Nephron (organoid): ENCODE measurements around the gene NAA40.

Experiments used
- H3K27ac Mint-ChIP-seq, 3 experiments: 2 replicates each; pipeline ENCODE4 v1.8.0; 2020; ENCODE audit warnings: mixed read lengths in 3 of 3, mild to moderate bottlenecking in 2 of 3, moderate library complexity in 1 of 3
- H3K27me3 Mint-ChIP-seq: 2 replicates; pipeline ENCODE4 v1.8.0; 2021; ENCODE audit warnings: low read depth, mild to moderate bottlenecking, moderate library complexity, mixed read lengths
- H3K36me3 Mint-ChIP-seq: 2 replicates; pipeline ENCODE4 v1.8.0; 2020; ENCODE audit warnings: low read depth, mixed read lengths
- H3K4me1 Mint-ChIP-seq: 2 replicates; pipeline ENCODE4 v1.8.0; 2020; ENCODE audit warnings: mixed read lengths
- H3K4me3 Mint-ChIP-seq, 3 experiments: 2 replicates each; pipeline ENCODE4 v1.8.0; 2020; ENCODE audit warnings: mild to moderate bottlenecking in 3 of 3, mixed read lengths in 3 of 3, moderate library complexity in 2 of 3
- H3K9me3 Mint-ChIP-seq: 2 replicates; pipeline ENCODE4 v1.8.0; 2020; ENCODE audit warnings: mixed read lengths
- CTCF ChIP-seq, 3 experiments: fragments of 200-600 bp; sonication (generic); IDR thresholded peaks; one replicate each; pipeline ENCODE4 v1.5.0; 2021; ENCODE audit warnings: antibody characterized with exemption in 3 of 3; ENCODE audit not compliant: unreplicated experiment in 3 of 3

NAA40 gene

DNA sequence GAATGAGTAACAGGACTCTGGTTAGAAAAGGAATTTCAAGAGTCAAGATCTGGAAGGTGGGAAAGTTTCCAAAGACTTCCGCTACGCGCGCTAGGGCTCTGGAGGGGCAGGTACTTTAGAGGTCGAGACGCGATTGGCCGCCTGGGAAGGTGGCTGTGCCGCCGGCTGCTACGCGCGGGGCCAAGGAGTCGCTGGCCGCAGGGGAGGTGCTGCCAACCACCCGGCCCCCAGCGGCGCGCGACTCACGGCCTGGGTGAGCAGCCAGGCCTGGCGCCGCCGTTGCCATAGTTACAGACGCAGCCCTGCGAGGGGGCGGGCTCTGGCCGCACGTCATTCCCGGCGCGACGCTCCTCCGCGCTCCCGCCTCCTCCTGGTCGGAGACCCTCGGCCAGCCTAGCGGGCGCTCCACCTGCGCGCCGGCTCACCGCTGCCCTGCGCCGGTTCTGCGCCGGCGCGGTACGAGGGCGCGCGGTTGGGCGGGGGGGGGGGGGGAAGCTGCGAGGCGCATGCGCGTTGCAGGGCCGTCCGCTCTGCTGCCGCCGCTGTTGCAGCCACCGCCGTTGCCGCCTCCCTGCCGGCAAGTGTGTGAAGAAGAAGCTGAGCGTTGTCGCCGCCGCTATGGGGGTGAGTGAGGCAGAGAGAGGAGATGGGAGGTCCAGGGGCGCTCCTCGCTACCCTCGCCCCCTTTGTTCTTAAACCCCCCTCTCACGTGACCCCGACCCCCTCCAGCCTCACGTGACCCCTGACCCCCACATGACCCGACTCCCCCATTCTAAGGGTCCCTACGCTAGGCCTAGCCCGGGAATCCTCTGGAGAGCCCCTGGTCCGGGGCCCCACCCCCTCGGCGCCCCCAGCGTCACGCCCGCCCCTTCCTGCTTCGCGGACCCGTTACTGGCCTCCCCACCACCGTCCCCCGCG is at the start of gene NAA40:
Gene NAA40, plus strand, starts transcription at position 524 of the 918 bp plus-strand sequence. Its CDS starts 95 bp downstream, at position 619.
- H3K4me3 Mint-ChIP-seq: peak within 1 kb of the TSS; percentile 86 to 95 (median 91)
- H3K36me3 Mint-ChIP-seq: no peaks in the 10 kb centered on the region
- H3K9me3 Mint-ChIP-seq: no peaks in the 10 kb centered on the region
- H3K4me1 Mint-ChIP-seq: peaks cover 30% of the 10 kb centered on the region
- no peaks in the 10 kb centered on the region for H3K27me3 Mint-ChIP-seq
- TF ChIP-seq CTCF (IDR thresholded peaks at IDR 0.05; ENCODE audit: unreplicated experiment in 3 of 3): no peak
- H3K27ac Mint-ChIP-seq: peak within 1 kb of the TSS; percentile 69 to 90 (median 79)

GRCh38 chr11:63889344-63889743 is 49.5 kb upstream of the NAA40 start:
- peaks cover 3% of the 10 kb centered on the region for H3K27me3 Mint-ChIP-seq
- peaks cover 12% of the 10 kb centered on the region for H3K36me3 Mint-ChIP-seq
- peaks cover 6% of the 10 kb centered on the region for H3K9me3 Mint-ChIP-seq
- H3K4me3 Mint-ChIP-seq: peak overlapping the region in 2 of 3 experiments; percentile 50 to 68
- no peak for TF ChIP-seq CTCF (IDR thresholded peaks at IDR 0.05; ENCODE audit: unreplicated experiment in 3 of 3)
- H3K4me1 Mint-ChIP-seq: peaks cover 32% of the 10 kb centered on the region
- peak overlapping the region; percentile 18 to 96 (median 90) for H3K27ac Mint-ChIP-seq

GRCh38 chr11:63890368-63890767 is 48.4 kb upstream of the NAA40 start:
- H3K4me3 Mint-ChIP-seq: peak overlapping the region in 1 of 3 experiments; percentile 14
- peak overlapping the region in 2 of 3 experiments; percentile 90 to 96 for H3K27ac Mint-ChIP-seq
- H3K27me3 Mint-ChIP-seq: no peaks in the 10 kb centered on the region
- H3K36me3 Mint-ChIP-seq: peaks cover 17% of the 10 kb centered on the region
- peaks cover 6% of the 10 kb centered on the region for H3K9me3 Mint-ChIP-seq
- no peak for TF ChIP-seq CTCF (IDR thresholded peaks at IDR 0.05; ENCODE audit: unreplicated experiment in 3 of 3)
- H3K4me1 Mint-ChIP-seq: peaks cover 28% of the 10 kb centered on the region

GRCh38 chr11:63892228-63892627 is 46.6 kb upstream of the NAA40 start:
- Mint-ChIP-seq H3K27ac (no peak overlapping the region), H3K9me3 (peaks cover 6% of the 10 kb centered on the region), H3K27me3 (no peaks in the 10 kb centered on the region), H3K36me3 (peaks cover 32% of the 10 kb centered on the region), H3K4me1 (peaks cover 23% of the 10 kb centered on the region), H3K4me3 (no peak overlapping the region)
- no peak for TF ChIP-seq CTCF (IDR thresholded peaks at IDR 0.05; ENCODE audit: unreplicated experiment in 3 of 3)

DNA sequence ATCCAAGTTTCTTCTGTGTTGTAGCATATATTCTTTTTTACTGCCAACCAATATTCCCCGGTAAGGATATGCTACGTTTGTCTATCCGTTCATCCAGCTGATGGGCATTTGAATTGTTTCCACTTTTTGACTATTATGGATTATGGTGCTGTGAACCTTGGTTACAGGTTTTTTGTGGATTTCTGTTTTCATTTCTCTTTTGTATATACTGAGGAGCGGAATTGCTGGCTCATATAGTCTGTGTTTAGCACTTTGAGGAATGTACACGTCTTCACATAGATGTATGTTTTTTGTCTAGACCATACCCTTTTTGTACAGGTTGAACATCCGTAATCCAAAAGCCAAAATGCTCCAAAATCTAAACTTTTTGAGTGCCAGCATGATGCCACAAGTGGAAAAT is 45.4 kb upstream of the NAA40 start:
- Mint-ChIP-seq H3K27me3 (no peaks in the 10 kb centered on the region), H3K36me3 (peaks cover 41% of the 10 kb centered on the region), H3K4me1 (peaks cover 12% of the 10 kb centered on the region), H3K9me3 (peaks cover 6% of the 10 kb centered on the region), H3K4me3 (no peak overlapping the region), H3K27ac (no peak overlapping the region)
- TF ChIP-seq CTCF (IDR thresholded peaks at IDR 0.05; ENCODE audit: unreplicated experiment in 3 of 3): no peak
